AG09309 (cell line): ENCODE measurements around the gene FBXO44.

Experiments used
- DNase-seq: peaks from one replicate; pipeline ENCODE4 v3.0.0-alpha.2; 2010; ENCODE audit warnings: low read depth
- H3K4me3 ChIP-seq: 2 replicates; pipeline ENCODE4 v1.5.1; 2011; ENCODE audit warnings: mild to moderate bottlenecking, low read depth, low read length, moderate library complexity; ENCODE audit not compliant: control insufficient read depth
- CTCF ChIP-seq: IDR thresholded peaks from 2 replicates; pipeline ENCODE4 v1.5.1; 2011; ENCODE audit warnings: mild to moderate bottlenecking, low read depth, low read length, inconsistent platforms; ENCODE audit not compliant: insufficient read depth, control insufficient read depth; ENCODE audit errors: missing control alignments

Gene FBXO44

GRCh38 chr1:11700601-11701467 lies 46.2 kb downstream of the FBXO44 start:
- no peak for DNase-seq
- H3K4me3 ChIP-seq, result no peak overlapping the region
- no peak for TF ChIP-seq CTCF

- no peak for TF ChIP-seq CTCF
- DNase-seq, result no peak
- H3K4me3 ChIP-seq, result no peak overlapping the region
Observed at GRCh38 chr1:11701551-11701961, 46.9 kb downstream of the FBXO44 start.

GRCh38 chr1:11701981-11702803 lies 47.5 kb downstream of the FBXO44 start:
- TF ChIP-seq CTCF, result no peak
- no peak overlapping the region for H3K4me3 ChIP-seq

GRCh38 chr1:11703357-11704193 lies 48.9 kb downstream of the FBXO44 start:
- no peak for TF ChIP-seq CTCF
- H3K4me3 ChIP-seq, result no peak overlapping the region
- DNase-seq, result no peak

More at GRCh38 chr1:11701981-11702803, 47.5 kb downstream of the FBXO44 start:
- DNase-seq, result no peak

GRCh38 chr1:11704194-11704529 lies 49.5 kb downstream of the FBXO44 start:
- TF ChIP-seq CTCF, result no peak
- H3K4me3 ChIP-seq, result no peak overlapping the region
- DNase-seq, result no peak
